Amniotic stem cell (primary cell): ENCODE measurements around the gene PORCN.

Experiments used
- DNase-seq: peaks from one replicate; lab custom pipeline; 2025; lab: John Stamatoyannopoulos, UW

PORCN gene

GRCh38 chrX:48476919-48477318 is 31.9 kb upstream of the PORCN start:
- DNase-seq = no peak

GRCh38 chrX:48477960-48478755 is 30.6 kb upstream of the PORCN start:
- no peak for DNase-seq

DNA sequence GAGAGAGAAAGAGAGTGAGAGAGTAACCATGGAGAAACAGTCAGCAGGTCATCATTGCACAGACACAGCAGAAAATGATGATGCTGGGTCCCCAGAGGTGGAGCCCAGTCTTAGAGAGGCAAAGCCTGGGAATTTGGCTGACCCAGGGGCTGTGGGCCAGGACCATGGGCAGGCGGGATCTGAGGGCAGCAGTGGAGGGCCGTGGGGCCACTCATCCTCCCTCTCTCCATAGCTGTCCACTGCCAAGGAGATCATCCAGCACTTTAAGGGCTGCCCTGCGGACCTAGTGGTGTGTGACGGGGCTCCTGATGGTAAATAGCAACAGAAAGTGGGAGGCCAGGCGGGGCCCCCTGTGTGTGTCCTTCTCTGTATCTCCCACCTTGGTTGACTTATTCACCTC is 30.0 kb upstream of the PORCN start:
- DNase-seq = no peak

- DNase-seq = no peak
Measured at GRCh38 chrX:48480142-48480541, 28.6 kb upstream of the PORCN start.

- no peak for DNase-seq
Measured at GRCh38 chrX:48480583-48480982, 28.2 kb upstream of the PORCN start.

DNA sequence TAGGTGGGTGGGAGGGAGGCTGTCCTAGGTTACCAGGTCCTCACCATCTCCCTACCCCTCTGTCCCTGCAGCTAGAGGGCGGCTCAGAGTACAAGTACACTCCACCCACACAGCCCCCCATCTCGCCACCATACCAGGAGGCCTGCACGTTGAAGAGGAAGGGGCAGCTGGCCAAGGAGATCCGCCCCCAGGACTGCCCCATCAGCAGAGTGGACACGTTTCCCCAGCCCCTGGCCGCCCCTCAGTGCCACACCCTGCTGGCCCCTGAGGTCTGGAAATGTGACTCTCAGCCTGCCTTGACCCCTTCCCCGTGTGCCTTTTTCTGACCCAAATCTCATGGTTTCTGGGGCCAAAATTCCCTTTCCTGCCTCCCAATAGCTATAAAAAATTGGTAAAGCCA is 26.3 kb upstream of the PORCN start:
- no peak for DNase-seq

- peak; percentile 61 for DNase-seq
Measured at GRCh38 chrX:48487362-48487798, 21.4 kb upstream of the PORCN start.

GRCh38 chrX:48488034-48488433 is 20.8 kb upstream of the PORCN start:
- DNase-seq = no peak

- DNase-seq = no peak
Measured at GRCh38 chrX:48489296-48489695, 19.5 kb upstream of the PORCN start.

DNA sequence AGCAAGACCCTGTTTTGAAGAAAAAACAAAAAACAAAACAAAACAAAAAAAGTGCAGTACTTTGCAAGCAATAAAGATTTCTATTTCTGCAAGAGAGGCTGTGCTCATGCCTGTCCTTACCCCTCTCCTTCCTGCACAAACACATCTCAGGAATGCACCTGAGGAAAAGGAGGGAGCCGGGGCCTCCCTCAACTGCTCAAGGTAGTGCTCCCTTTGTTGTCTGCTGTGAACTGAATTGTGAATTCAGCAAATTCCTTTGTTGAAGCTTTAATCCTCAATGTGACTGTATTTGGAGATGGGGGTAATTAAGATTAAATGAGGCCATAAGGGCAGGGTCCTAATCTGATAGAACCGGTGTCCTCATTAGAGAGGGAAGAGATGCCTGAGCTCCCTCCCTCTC is 18.9 kb upstream of the PORCN start:
- no peak for DNase-seq

DNA sequence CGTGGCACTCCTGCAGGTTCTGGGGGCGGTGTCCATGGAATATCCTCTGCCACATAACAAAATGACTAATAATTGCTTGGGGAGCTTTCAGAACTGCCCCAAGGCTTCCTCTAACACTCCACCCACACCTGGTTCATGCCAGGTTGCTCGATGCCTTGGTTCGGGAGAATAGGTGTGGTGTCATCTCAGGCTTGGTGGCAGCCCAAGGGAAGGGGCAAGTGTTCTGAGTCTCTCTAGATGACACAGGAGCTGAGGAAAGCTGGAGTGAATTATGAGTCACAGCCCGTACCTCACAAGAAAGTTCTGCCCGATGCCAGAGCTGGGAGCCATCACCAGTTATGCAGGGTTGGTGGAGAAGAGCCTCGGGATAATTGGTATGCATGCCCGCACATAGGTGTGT is 18.1 kb upstream of the PORCN start:
- DNase-seq = no peak

- DNase-seq = no peak
Measured at GRCh38 chrX:48491809-48492208, 17.0 kb upstream of the PORCN start.

DNA sequence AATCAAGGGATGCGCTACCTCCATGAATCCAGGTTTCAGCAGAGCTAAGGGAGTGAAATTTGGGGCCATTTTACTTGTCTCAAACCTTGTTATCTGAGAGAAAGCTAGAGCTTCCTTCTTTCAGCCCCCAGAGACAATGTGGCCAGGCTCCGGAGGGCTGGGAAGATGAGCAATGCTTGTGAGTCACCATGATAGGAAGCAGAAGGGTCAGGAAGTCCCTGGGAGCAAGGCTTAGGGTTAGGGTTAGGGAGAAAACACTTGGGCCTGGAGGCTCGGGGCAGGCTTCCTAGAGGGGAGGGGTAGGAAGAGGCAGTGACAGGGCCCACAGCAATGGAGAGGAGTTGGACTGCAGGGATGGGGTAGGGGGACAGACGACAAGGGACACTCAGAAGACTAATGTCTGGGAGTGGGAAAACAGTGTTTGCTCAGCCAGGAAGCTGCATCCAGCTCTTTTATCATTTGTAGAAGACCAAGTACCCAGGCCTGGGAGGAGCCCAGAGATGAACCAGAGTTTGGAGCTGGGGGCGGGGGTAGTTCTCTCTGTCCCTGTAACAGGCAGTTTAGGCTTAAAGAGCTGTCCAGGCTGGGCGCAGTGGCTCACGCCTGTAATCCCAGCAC is 16.4 kb upstream of the PORCN start:
- DNase-seq = no peak

DNA sequence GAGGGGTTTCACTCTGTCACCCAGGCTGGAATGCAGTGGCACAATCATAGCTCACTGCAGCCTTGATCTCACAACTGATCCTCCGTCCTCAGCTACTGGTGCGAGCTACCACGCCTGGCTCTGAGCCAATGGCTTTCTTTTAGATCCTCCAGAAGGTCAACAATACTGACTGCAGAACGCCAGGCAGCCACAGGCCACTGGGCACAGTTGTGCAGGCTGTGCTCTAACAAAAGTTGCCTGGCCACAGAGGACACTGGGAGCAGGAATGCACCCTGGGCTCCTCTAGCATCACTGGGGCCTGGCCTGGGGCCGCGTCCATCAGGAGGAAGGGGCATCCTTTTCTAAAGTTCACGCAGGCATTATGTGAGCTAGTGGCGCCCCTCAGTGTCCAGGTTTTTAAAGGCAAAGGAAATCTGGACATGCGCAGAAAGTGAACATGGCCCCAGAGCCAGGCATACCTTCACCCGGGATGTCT is 14.9 kb upstream of the PORCN start:
- no peak for DNase-seq

DNA sequence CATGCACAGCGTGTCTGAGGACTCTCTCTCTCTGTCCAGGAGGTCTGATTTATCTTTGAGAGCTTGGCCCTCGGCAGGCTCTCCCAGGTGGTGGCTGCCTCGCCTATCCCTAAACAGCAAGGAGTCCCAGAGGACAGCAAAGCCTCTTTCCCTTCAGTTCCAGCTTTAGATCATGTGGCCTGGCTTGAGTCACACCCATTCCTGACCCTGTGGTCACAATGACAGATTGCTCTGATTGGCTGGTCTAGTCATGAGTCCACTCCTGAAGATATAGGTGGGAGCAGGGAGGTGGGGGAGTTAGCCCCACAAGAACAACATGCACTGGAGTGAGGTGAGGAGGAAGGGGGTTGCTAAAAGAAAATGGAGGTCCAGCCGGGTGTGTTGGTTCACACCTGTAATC is 12.1 kb upstream of the PORCN start:
- DNase-seq = no peak

- no peak for DNase-seq
Measured at GRCh38 chrX:48497871-48498270, 10.9 kb upstream of the PORCN start.

- peak; percentile 8 for DNase-seq
Measured at GRCh38 chrX:48498374-48498809, 10.4 kb upstream of the PORCN start.

GRCh38 chrX:48504261-48504660 is 4.5 kb upstream of the PORCN start:
- no peak for DNase-seq

DNA sequence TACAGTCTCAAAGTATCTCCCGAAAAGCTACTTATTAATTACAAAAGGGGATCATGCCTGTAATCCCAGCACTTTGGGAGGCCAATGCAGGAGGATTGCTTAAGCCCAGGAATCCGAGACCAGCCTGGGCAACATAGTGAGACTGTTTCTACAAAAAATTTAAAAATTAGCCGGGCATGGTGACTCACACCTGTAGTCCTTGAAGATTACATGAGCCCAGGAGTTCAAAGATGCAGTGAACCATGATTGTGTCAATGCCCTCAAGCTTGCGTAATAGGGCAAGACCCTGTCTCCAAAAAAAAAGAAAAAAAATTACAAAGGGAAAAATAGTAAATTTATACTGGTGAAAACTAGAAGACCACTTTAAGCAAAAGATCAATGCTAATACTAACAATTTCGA is 3.3 kb upstream of the PORCN start:
- no peak for DNase-seq

- no peak for DNase-seq
Measured at GRCh38 chrX:48507246-48507645, 1.5 kb upstream of the PORCN start.

DNA sequence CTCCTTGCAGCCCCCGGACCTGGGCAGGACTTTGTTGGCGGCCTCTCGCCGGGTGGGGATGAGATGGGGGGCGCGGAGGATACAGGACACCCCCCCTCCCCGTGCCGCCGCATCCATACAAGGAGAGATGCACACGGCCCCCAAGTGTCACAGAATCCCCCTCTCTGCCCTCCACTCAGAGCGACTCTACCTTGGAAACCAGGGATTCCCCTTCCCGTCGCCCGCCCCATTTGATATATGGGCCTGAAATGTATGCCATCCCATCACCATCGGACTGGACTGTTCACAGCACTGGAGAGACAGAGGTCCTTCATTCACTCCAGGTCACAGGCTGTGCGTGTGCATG is 426 bp downstream of the PORCN start:
- no peak for DNase-seq

DNA sequence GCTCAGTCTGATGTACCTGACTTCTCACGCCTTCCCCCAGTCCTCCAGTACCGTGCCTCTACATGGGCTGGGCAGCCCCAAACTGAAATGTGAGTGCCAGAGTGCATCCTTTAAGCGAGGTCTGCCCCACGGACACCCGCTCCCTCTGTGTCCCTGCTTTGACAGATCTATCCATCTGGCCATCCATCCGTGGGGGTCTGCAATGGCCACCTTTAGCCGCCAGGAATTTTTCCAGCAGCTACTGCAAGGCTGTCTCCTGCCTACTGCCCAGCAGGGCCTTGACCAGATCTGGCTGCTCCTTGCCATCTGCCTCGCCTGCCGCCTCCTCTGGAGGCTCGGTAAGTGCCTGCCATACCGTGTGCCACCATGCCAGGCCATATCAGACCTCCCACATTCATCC is 827 bp downstream of the PORCN start:
- DNase-seq = no peak

DNA sequence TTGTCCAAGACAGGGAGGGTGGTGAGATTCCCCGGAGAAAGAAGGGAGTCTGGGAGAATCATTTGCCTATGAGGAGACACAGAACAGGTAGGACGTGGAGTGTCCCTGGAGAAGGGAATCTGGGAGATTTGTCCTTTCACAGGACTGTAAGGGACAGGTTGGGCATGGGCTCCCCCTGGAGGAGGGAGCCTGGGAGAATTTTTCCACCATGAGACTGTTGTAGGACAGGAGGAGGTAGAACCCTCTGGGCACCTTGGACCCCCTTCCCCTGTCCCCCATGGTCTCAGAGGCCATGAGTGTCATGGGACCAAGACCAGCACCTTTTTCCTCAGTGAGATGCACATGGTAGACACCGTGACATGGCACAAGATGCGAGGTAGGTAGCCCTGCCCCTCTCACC is 2.8 kb downstream of the PORCN start:
- DNase-seq = no peak
